HCT116 (cell line): ENCODE results near the gene UBE2F. TPM values are rescaled to one million over a fixed set of nuclear protein-coding genes. Genes with fewer than 3 reads are reported as not detected.

Experiments
- ATAC-seq: fragments of 200-7000 bp; cut with Tn5 transposase; 2 replicates; pipeline ENCODE4 v1.9.1; 2020; ENCODE audit warnings: mild to moderate bottlenecking, moderate library complexity
- BruUV-seq: library from RNA; stranded (reverse); fragments of 400-500 nt; replicated peaks from 2 replicates; lab custom pipeline; 2021; lab: Mats Ljungman, UMichigan
- CTCF ChIA-PET: fragments of 300-600 bp; sonication (Branson Sonifier 250); formaldehyde crosslinking; loops from one replicate; lab custom pipeline; 2021; ENCODE audit warnings: antibody characterized with exemption; lab: Charles Lee
- POLR2A ChIA-PET: fragments of 300-600, 350-600 bp; sonication (Branson Sonifier 250); formaldehyde crosslinking; loops from one replicate; lab custom pipeline; 2021; ENCODE audit warnings: antibody characterized with exemption; lab: Charles Lee
- RAD21 ChIA-PET, 2 experiments: fragments of 300-600 bp; sonication (Branson Sonifier 250); formaldehyde crosslinking; loops; one replicate each; lab custom pipeline; 2023; ENCODE audit warnings: low total read pairs in 2 of 2; ENCODE audit not compliant: uncharacterized antibody in 2 of 2, unreplicated experiment in 2 of 2, low non-redundant PET in 1 of 2; lab: Charles Lee
- DNase-seq: peaks from one replicate; pipeline ENCODE4 v3.0.0-alpha.2; 2010; ENCODE audit warnings: low read depth, low spot score
- H2AFZ ChIP-seq: fragments of 200-600 bp; shearing (Covaris generic), sonication (generic); 2 replicates; pipeline ENCODE4 v1.6.1; 2017; ENCODE audit warnings: low read depth, mixed run types, mixed read lengths, antibody characterized with exemption, low read length; ENCODE audit not compliant: poor library complexity, severe bottlenecking
- H3K27ac ChIP-seq: 2 replicates; pipeline ENCODE4 v1.5.1; 2012; ENCODE audit warnings: low read depth, low read length
- H3K27me3 ChIP-seq: fragments of 200-600 bp; sonication (generic); 2 replicates; pipeline ENCODE4 v1.6.1; 2016; ENCODE audit warnings: mixed run types, low read length, mixed read lengths; ENCODE audit not compliant: insufficient read depth
- H3K36me3 ChIP-seq, 2 experiments: fragments of 200-500 bp in 1 of 2; fragments of 200-600 bp in 1 of 2; sonication (Bioruptor generic) in 1 of 2; sonication (generic) in 1 of 2; 2 replicates each; pipeline versions ENCODE4 v1.5.1 to v1.6.1; 2014 to 2016; ENCODE audit warnings: low read length in 2 of 2, inconsistent platforms in 1 of 2, mixed read lengths in 1 of 2, mixed run types in 1 of 2; ENCODE audit not compliant: insufficient read depth in 2 of 2, control insufficient read depth in 1 of 2
- H3K4me1 ChIP-seq, 2 experiments: fragments of 200-600 bp in 1 of 2; sonication (generic) in 1 of 2; 2 replicates each; pipeline versions ENCODE4 v1.5.1 to v1.6.1; 2012 to 2017; ENCODE audit warnings: low read length in 2 of 2, inconsistent platforms in 1 of 2, mild to moderate bottlenecking in 1 of 2, mixed read lengths in 1 of 2, mixed run types in 1 of 2, moderate library complexity in 1 of 2; ENCODE audit not compliant: insufficient read depth in 2 of 2, control insufficient read depth in 1 of 2
- H3K4me2 ChIP-seq: fragments of 200-600 bp; sonication (generic); 2 replicates; pipeline ENCODE4 v1.6.1; 2017; ENCODE audit warnings: mixed run types, low read length, mixed read lengths
- H3K4me3 ChIP-seq, 2 experiments: fragments of 200-600 bp in 1 of 2; sonication (generic) in 1 of 2; replicated peaks in 1 of 2; 2 replicates each; pipeline ENCODE4 v1.5.1; 2011 to 2016; ENCODE audit warnings: low read length in 2 of 2, control low read depth in 1 of 2, low read depth in 1 of 2, mild to moderate bottlenecking in 1 of 2, mixed read lengths in 1 of 2, mixed run types in 1 of 2
- H3K79me2 ChIP-seq: fragments of 200-600 bp; sonication (generic); 2 replicates; pipeline ENCODE4 v1.6.1; 2017; ENCODE audit warnings: mild to moderate bottlenecking, mixed run types, low read length, moderate library complexity, mixed read lengths; ENCODE audit not compliant: insufficient read depth
- H3K9ac ChIP-seq: fragments of 200-600 bp; sonication (generic); 2 replicates; pipeline ENCODE4 v1.6.1; 2016; ENCODE audit warnings: low read length, mixed read lengths
- H3K9me2 ChIP-seq: fragments of 200-600 bp; sonication (generic), shearing (Covaris generic); 2 replicates; pipeline ENCODE4 v1.6.1; 2017; ENCODE audit warnings: mixed run types, mild to moderate bottlenecking, moderate library complexity; ENCODE audit not compliant: insufficient read depth
- H3K9me3 ChIP-seq, 2 experiments: fragments of 200-500 bp in 1 of 2; fragments of 200-600 bp in 1 of 2; sonication (Bioruptor generic) in 1 of 2; sonication (generic) in 1 of 2; 2 replicates each; pipeline ENCODE4 v1.6.1; 2014 to 2017; ENCODE audit warnings: low read length in 2 of 2, mixed read lengths in 2 of 2, inconsistent platforms in 1 of 2, low read depth in 1 of 2, mild to moderate bottlenecking in 1 of 2, mixed run types in 1 of 2, moderate library complexity in 1 of 2; ENCODE audit not compliant: control insufficient read depth in 1 of 2, insufficient read depth in 1 of 2
- H4K20me1 ChIP-seq: fragments of 200-600 bp; sonication (generic), shearing (Covaris generic); 2 replicates; pipeline ENCODE4 v1.6.1; 2017; ENCODE audit warnings: mixed run types, mild to moderate bottlenecking, moderate library complexity; ENCODE audit not compliant: insufficient read depth
- ATF3 ChIP-seq: IDR thresholded peaks from 2 replicates; pipeline ENCODE4 v1.6.1; 2012
- CBX3 ChIP-seq: IDR thresholded peaks from 2 replicates; pipeline ENCODE4 v1.6.1; 2012; ENCODE audit warnings: low read depth
- EGR1 ChIP-seq: IDR thresholded peaks from 2 replicates; pipeline ENCODE4 v1.6.1; 2012; ENCODE audit warnings: low read depth
- ELF1 ChIP-seq: IDR thresholded peaks from 2 replicates; pipeline ENCODE4 v1.6.1; 2012; ENCODE audit warnings: low read depth, borderline replicate concordance
- EZH2phosphoT487 ChIP-seq: fragments of 200-600 bp; IDR thresholded peaks from 2 replicates; pipeline ENCODE4 v1.6.1; 2018; ENCODE audit warnings: antibody characterized with exemption, borderline replicate concordance
- FOSL1 ChIP-seq: IDR thresholded peaks from 2 replicates; pipeline ENCODE4 v1.6.1; 2012; ENCODE audit warnings: low read depth
- JUND ChIP-seq: IDR thresholded peaks from 2 replicates; pipeline ENCODE4 v1.6.1; 2012
- MAX ChIP-seq: IDR thresholded peaks from 2 replicates; pipeline ENCODE4 v1.6.1; 2012
- POLR2A ChIP-seq: IDR thresholded peaks from 2 replicates; pipeline ENCODE4 v1.7.0; 2011; ENCODE audit warnings: borderline replicate concordance; ENCODE audit not compliant: insufficient read depth, insufficient read length; ENCODE audit errors: extremely low read depth
- REST ChIP-seq: IDR thresholded peaks from 2 replicates; pipeline ENCODE4 v1.6.1; 2012; ENCODE audit warnings: low read depth
- SIN3A ChIP-seq: IDR thresholded peaks from 2 replicates; pipeline ENCODE4 v1.6.1; 2012; ENCODE audit warnings: low read depth
- SP1 ChIP-seq: IDR thresholded peaks from 2 replicates; pipeline ENCODE4 v1.6.1; 2012; ENCODE audit warnings: low read depth
- TCF7L2 ChIP-seq: IDR thresholded peaks from 2 replicates; pipeline ENCODE4 v1.7.0; 2011; ENCODE audit warnings: borderline replicate concordance, inconsistent platforms; ENCODE audit not compliant: insufficient read depth, insufficient read length; ENCODE audit errors: extremely low read depth
- YY1 ChIP-seq: IDR thresholded peaks from 2 replicates; pipeline ENCODE4 v1.6.1; 2011; ENCODE audit warnings: low read length, low read depth, moderate library complexity, mild to moderate bottlenecking; ENCODE audit not compliant: insufficient replicate concordance; ENCODE audit errors: extremely low read depth
- ZBTB33 ChIP-seq: IDR thresholded peaks from 2 replicates; pipeline ENCODE4 v1.6.1; 2011; ENCODE audit warnings: mild to moderate bottlenecking, low read length, moderate library complexity; ENCODE audit not compliant: insufficient replicate concordance; ENCODE audit errors: extremely low read depth
- ZFX ChIP-seq: fragments of 450-650 bp; IDR thresholded peaks from 2 replicates; pipeline ENCODE4 v1.6.1; 2017
- ZNF274 ChIP-seq: fragments of 200-500 bp; sonication (Bioruptor generic); IDR thresholded peaks from 2 replicates; pipeline ENCODE4 v1.6.1; 2014; ENCODE audit warnings: mild to moderate bottlenecking, low read depth, low read length, inconsistent platforms
- intact Hi-C: fragments of 100-400 bp; cut with micrococcal nuclease; formaldehyde crosslinking; loops from 2 replicates; pipeline ENCODE4 v1.10.0; 2022
- total RNA-seq: library from RNA; stranded (reverse); gene quantifications from one replicate; pipeline ENCODE4 v1.2.1, GENCODE V29; 2021; ENCODE audit not compliant: unreplicated experiment

The UBE2F gene
- total RNA-seq, 1 experiment from 2014 or later: 32.8 TPM

- TF ChIP-seq ZBTB33 (no peak), JUND (no peak)
- TF ChIP-seq, all 23 proteins: peak for 0
Observed at GRCh38 chr2:238010572-238010971, 43.8 kb downstream of the UBE2F start (continued).

- intact Hi-C loops: no loop called here
- no peak for ATAC-seq
- H3K9me3 ChIP-seq: no peaks in the 10 kb centered on the region
- no TSS peak for BruUV-seq
- H3K27ac ChIP-seq: no peak overlapping the region
- no peak for DNase-seq
- H3K9me2 ChIP-seq: no peaks in the 10 kb centered on the region
- H3K4me1 ChIP-seq: no peaks in the 10 kb centered on the region
- no peak overlapping the region for H3K9ac ChIP-seq
- TF ChIP-seq ATF3: no peak
- TF ChIP-seq EGR1: no peak
- no peak for TF ChIP-seq MAX
- no peak for TF ChIP-seq CBX3
- TF ChIP-seq EZH2phosphoT487: no peak
- no peak for TF ChIP-seq ZFX
- TF ChIP-seq TCF7L2: no peak
- no peak for TF ChIP-seq YY1
- TF ChIP-seq SP1: no peak
- no peak for TF ChIP-seq ZBTB33
- TF ChIP-seq POLR2A: no peak
- no peak for TF ChIP-seq ZNF274
- no peak for TF ChIP-seq REST
- TF ChIP-seq FOSL1: no peak
- TF ChIP-seq JUND: no peak
- TF ChIP-seq ELF1: no peak
- TF ChIP-seq SIN3A: no peak
- no peaks in the 10 kb centered on the region for H4K20me1 ChIP-seq
- ChIA-PET RAD21 (no interaction called here), CTCF (no interaction called here), POLR2A (no interaction called here)
- peaks cover 4% of the 10 kb centered on the region; the same call in 1 of the 2 replicates for H3K79me2 ChIP-seq
- no peaks in the 10 kb centered on the region for H3K27me3 ChIP-seq
- H3K36me3 ChIP-seq: no peaks in the 10 kb centered on the region
- no peak overlapping the region for H3K4me3 ChIP-seq
- H2AFZ ChIP-seq: no peak overlapping the region
- no peak overlapping the region for H3K4me2 ChIP-seq
Observed at GRCh38 chr2:238013806-238014205, 47.0 kb downstream of the UBE2F start.
